Measurements from ENCODE around the gene MFF. TPM values are rescaled to one million over a fixed set of nuclear protein-coding genes. Genes with fewer than 3 reads are reported as not detected.

MFF gene
- total and polyA plus RNA-seq, 2 of the 8 experiments (the other 6 are each of a cell fraction or from before 2014, with no cell fraction given): 36.2 to 86.8 TPM

DNA sequence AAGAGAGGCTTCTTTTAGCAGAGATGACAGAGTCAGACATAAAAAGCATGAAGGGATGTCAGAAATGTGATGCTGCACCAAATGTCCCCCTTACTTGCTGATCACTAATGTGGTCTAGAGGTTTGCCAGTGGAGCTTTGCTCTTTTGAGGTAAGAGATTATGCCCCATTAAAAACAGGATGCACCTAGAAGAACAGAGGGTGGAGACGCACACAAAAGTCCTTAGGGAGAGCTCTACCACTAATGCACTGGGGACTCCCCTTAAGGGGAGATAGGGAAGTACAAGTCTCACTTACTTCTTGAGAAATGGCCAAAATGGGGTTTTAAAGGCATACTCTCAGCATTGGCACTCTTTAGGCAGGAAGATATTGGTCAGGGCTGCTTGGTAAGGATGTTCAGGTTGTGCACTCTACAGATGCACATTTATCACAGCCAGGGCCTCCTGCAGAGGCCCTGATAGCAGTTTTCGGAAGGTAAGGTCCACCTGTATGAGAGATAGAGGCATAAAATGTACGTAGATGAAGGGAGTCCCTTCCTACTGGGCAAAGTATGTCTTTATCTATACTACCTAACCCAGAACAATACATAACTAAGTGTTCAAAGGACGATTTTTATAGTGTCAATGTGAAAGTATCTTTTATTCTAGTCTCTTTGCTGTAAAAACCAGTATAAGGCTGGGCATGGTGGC lies 79.7 kb downstream of the MFF start:
- no peaks in the 10 kb centered on the region for H3K79me2 ChIP-seq (ENCODE audit: control insufficient read depth in 1 of 2, insufficient read depth in 2 of 2, low read length in 2 of 2)
- H3K9ac ChIP-seq (replicated peaks in 1 of 4; ENCODE audit: extremely low read depth in 1 of 4, low read depth in 3 of 4, low read length in 3 of 4): no peak overlapping the region
- DNase-seq (ENCODE audit: low read depth in 1 of 2, low spot score in 2 of 2) (no peak), FAIRE-seq (no peak)
- H3K14ac ChIP-seq (ENCODE audit: insufficient read length): no peak overlapping the region
- H3K56ac ChIP-seq (replicated peaks; ENCODE audit: insufficient read length, low read depth, low read length): no peak overlapping the region
- no peak overlapping the region for H2BK5ac ChIP-seq (ENCODE audit: low read depth, low read length)
- no peak overlapping the region for H2AK5ac ChIP-seq (ENCODE audit: low read depth, low read length)
- H3K36me3 ChIP-seq (ENCODE audit: control insufficient read depth in 2 of 4, insufficient read depth in 4 of 4, low read length in 3 of 4): no peaks in the 10 kb centered on the region
- no peak overlapping the region for H3K27ac ChIP-seq (ENCODE audit: low read depth, low read length)
- H3K4me1 ChIP-seq (replicated peaks in 1 of 4; ENCODE audit: control insufficient read depth in 3 of 4, insufficient read depth in 4 of 4, low read length in 3 of 4): no peaks in the 10 kb centered on the region
- H4K91ac ChIP-seq (replicated peaks; ENCODE audit: insufficient read length, low read length): no peak overlapping the region
- CTCF ChIA-PET (ENCODE audit: partially characterized antibody): interaction anchor here (0.6 to 4.6 kb wide), 8 partner anchors 25 to 362 kb away, joined by 3 to 35 read pairs (median 6); partner anchors contain the start of genes SCYGR2 and TM4SF20
- 88% methylated on average over 4 of the region's 4 CpGs; no CpG with 5 or more reads in 1 of the 2 experiments for WGBS, 2 experiments (ENCODE audit: extremely low coverage in 1 of 2, insufficient coverage in 1 of 2, insufficient read length in 1 of 2, insufficient replicate concordance in 2 of 2, low coverage in 1 of 2, low lambda C conversion rate in 2 of 2, missing lambda C conversion rate in 1 of 2)
- H3K27me3 ChIP-seq (replicated peaks in 1 of 4; ENCODE audit: control insufficient read depth in 3 of 4, extremely low read depth in 1 of 4, insufficient read depth in 3 of 4, low read length in 3 of 4): no peaks in the 10 kb centered on the region
- no peaks in the 10 kb centered on the region for H3K23me2 ChIP-seq (ENCODE audit: low read depth, low read length)
- no peak overlapping the region for H3K18ac ChIP-seq (ENCODE audit: extremely low read depth, low read length)
- no peak overlapping the region for H4K5ac ChIP-seq (ENCODE audit: insufficient read length, low read depth, low read length)
- POLR2A ChIA-PET (ENCODE audit: partially characterized antibody): no interaction called here
- H2BK12ac ChIP-seq (ENCODE audit: low read depth, low read length): no peak overlapping the region
- H3K9me3 ChIP-seq (ENCODE audit: insufficient read depth in 2 of 2, low read depth in 1 of 2, low read length in 1 of 2): no peaks in the 10 kb centered on the region
- no peaks in the 10 kb centered on the region for H3K79me1 ChIP-seq (ENCODE audit: low read depth, low read length)
- no peak overlapping the region for H4K8ac ChIP-seq (ENCODE audit: extremely low read depth, insufficient read depth, low read length)
- H4K20me1 ChIP-seq (replicated peaks in 1 of 2; ENCODE audit: control insufficient read depth in 1 of 2, insufficient read depth in 2 of 2, low read length in 2 of 2): no peaks in the 10 kb centered on the region
- no peak overlapping the region for H3K4ac ChIP-seq (replicated peaks; ENCODE audit: insufficient read length, low read depth, low read length)
- no peak overlapping the region for H2BK120ac ChIP-seq (replicated peaks; ENCODE audit: low read depth, low read length)
- H3K4me2 ChIP-seq (ENCODE audit: insufficient read depth in 1 of 2, low read depth in 2 of 2, low read length in 2 of 2): no peak overlapping the region
- TF ChIP-seq CTCF (IDR thresholded peaks at IDR 0.05; ENCODE audit: control extremely low read depth in 1 of 3, insufficient read depth in 1 of 3, low read depth in 1 of 3, low read length in 3 of 3) (peak in 1 of 3 experiments; percentile 17; a peak in 1 of 4 replicates), CBX5 (IDR thresholded peaks at IDR 0.05; ENCODE audit: low read depth, low read length) (no peak), RFX5 (IDR thresholded peaks at IDR 0.05; ENCODE audit: borderline replicate concordance, low read depth, low read length) (no peak), NANOG (IDR thresholded peaks at IDR 0.05; ENCODE audit: insufficient read depth, low read depth, low read length, poor library complexity, severe bottlenecking) (no peak), CREB1 (IDR thresholded peaks at IDR 0.05) (no peak), KDM5A (IDR thresholded peaks at IDR 0.05; ENCODE audit: low read length) (no peak)
- H2BK20ac ChIP-seq (ENCODE audit: low read length): no peak overlapping the region
- no peak overlapping the region for H3K23ac ChIP-seq (ENCODE audit: insufficient read length)
- no peak overlapping the region for H2AFZ ChIP-seq (ENCODE audit: low read length)
- no peak overlapping the region for H3K4me3 ChIP-seq (ENCODE audit: extremely low read depth in 1 of 4, insufficient read depth in 2 of 4, low read depth in 3 of 4, low read length in 4 of 4)
- no peak overlapping the region for H2BK15ac ChIP-seq (ENCODE audit: low read length)

All from H1 (cell line).